SK-N-SH treated with all-trans-retinoic acid at 6 μM for 48 hours (cell line): Measurements from ENCODE around the gene ACTN4.
A peak's percentile ranks its signal among the peaks of the same experiment; 100 is the strongest.

Source experiments
- ATAC-seq: fragments of 200-7000 bp; cut with Tn5 transposase; 3 replicates; pipeline ENCODE4 v1.9.1; 2020; ENCODE audit warnings: mild to moderate bottlenecking, moderate library complexity
- ARNTL ChIP-seq: fragments of 450-650 bp; formaldehyde crosslinking; IDR thresholded peaks from 2 replicates; pipeline ENCODE4 v1.5.0; 2020; ENCODE audit warnings: low read depth, mild to moderate bottlenecking, moderate library complexity, borderline replicate concordance
- BACH2 ChIP-seq: fragments of 250-450 bp; sonication (Bioruptor Pico); IDR thresholded peaks from 2 replicates; pipeline ENCODE4 v1.9.0; 2021; ENCODE audit warnings: mild to moderate bottlenecking, borderline replicate concordance
- CSDC2 ChIP-seq: fragments of 250-450 bp; sonication (Bioruptor Pico); IDR thresholded peaks from 2 replicates; pipeline ENCODE4 v1.5.0; 2020; ENCODE audit warnings: mild to moderate bottlenecking, moderate library complexity
- CSRNP3 ChIP-seq: fragments of 250-450 bp; sonication (Bioruptor Pico); IDR thresholded peaks from 2 replicates; pipeline ENCODE4 v1.5.1; 2021; ENCODE audit warnings: mild to moderate bottlenecking, moderate library complexity
- ESRRG ChIP-seq: fragments of 250-450 bp; sonication (Bioruptor Pico); IDR thresholded peaks from 2 replicates; pipeline ENCODE4 v1.6.1; 2021; ENCODE audit warnings: mild to moderate bottlenecking
- ISL1 ChIP-seq: fragments of 250-450 bp; sonication (Bioruptor Pico); IDR thresholded peaks from 2 replicates; pipeline ENCODE4 v2.1.2; 2022; ENCODE audit warnings: mild to moderate bottlenecking, moderate library complexity
- RARB ChIP-seq: fragments of 250-450 bp; sonication (Bioruptor Pico); IDR thresholded peaks from 2 replicates; pipeline ENCODE4 v1.8.0; 2021; ENCODE audit warnings: mild to moderate bottlenecking, moderate library complexity
- SNAI2 ChIP-seq: fragments of 250-450 bp; sonication (Bioruptor Pico); IDR thresholded peaks from 2 replicates; pipeline ENCODE4 v1.5.0; 2020; ENCODE audit warnings: mild to moderate bottlenecking, moderate library complexity
- TOX ChIP-seq: fragments of 250-450 bp; sonication (Bioruptor Pico); IDR thresholded peaks from 2 replicates; pipeline ENCODE4 v1.8.0; 2021; ENCODE audit warnings: mild to moderate bottlenecking, moderate library complexity, borderline replicate concordance
- TSHZ2 ChIP-seq: fragments of 250-450 bp; sonication (Bioruptor Pico); IDR thresholded peaks from 2 replicates; pipeline ENCODE4 v1.5.0; 2020; ENCODE audit warnings: mild to moderate bottlenecking, moderate library complexity
- ZFP3 ChIP-seq: fragments of 250-450 bp; sonication (Bioruptor Pico); IDR thresholded peaks from 2 replicates; pipeline ENCODE4 v1.5.0; 2020; ENCODE audit warnings: mild to moderate bottlenecking, moderate library complexity
- ZFP30 ChIP-seq: fragments of 450-650 bp; formaldehyde crosslinking; IDR thresholded peaks from 2 replicates; pipeline ENCODE4 v1.5.0; 2022; ENCODE audit warnings: mild to moderate bottlenecking, moderate library complexity
- ZNF565 ChIP-seq: fragments of 450-650 bp; formaldehyde crosslinking; conservative IDR thresholded peaks from 2 replicates; pipeline ENCODE4 v1.5.0; 2020; ENCODE audit warnings: low read depth, mild to moderate bottlenecking, moderate library complexity
- ZNF70 ChIP-seq: fragments of 450-650 bp; formaldehyde crosslinking; IDR thresholded peaks from 2 replicates; pipeline ENCODE4 v1.5.0; 2020; ENCODE audit warnings: mild to moderate bottlenecking, moderate library complexity
- ZNF8 ChIP-seq: fragments of 450-650 bp; formaldehyde crosslinking; IDR thresholded peaks from 2 replicates; pipeline ENCODE4 v1.5.0; 2020; ENCODE audit warnings: mild to moderate bottlenecking, moderate library complexity
- TF ChIP-seq, protein P1 (sequence below): fragments of 250-450 bp; sonication (Bioruptor Pico); IDR thresholded peaks from 2 replicates; pipeline ENCODE4 v1.5.1; 2020; ENCODE audit warnings: low read depth, mild to moderate bottlenecking, moderate library complexity
- TF ChIP-seq, protein P2 (sequence below): fragments of 250-450 bp; sonication (Bioruptor Pico); IDR thresholded peaks from 2 replicates; pipeline ENCODE4 v1.8.0; 2020; ENCODE audit warnings: mild to moderate bottlenecking, moderate library complexity, borderline replicate concordance

The ACTN4 gene

DNA sequence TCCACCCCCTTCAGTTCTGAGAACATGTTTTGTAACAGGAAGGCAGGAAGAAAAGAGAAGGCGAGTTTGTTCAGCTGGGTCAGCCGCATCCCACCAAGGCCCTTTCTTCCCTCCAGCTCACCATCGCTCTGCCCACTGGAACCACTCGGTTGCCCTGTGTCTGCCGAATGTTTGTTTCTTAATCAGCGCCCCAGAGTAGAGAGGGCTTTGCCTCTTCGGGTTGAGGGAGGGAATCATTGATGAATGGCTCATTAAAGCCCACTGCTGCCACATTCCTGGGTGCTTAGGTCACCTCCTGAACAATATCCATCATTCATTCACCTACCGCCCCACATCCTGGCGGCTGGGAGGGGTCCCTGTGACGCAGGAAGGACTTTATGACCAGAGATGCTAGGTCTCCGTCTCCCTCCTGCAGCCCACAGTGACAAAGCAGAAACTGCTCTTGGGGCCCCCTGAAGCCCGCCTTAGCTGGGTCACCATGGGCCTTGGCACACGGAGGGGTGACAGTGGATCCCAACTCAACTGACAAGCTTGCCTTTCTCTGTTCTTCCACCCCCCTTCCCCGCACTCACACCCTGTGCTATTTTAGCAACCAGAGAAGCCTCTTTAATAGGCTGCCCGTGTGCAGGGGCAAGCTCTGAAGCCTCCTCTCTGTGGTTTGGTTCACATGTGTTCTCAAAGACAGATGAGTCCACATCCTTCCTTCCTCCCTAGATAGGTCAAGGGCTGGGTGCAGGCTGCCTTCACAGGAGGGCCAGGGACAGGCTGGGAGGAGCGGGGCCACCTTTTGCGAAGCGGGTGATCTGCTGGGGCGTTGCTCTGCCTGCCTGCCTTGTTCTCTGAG is 46.2 kb downstream of the ACTN4 start (continued):
- TF ChIP-seq ZNF70 (CRISPR knock-in tag) (no peak), ISL1 (CRISPR knock-in tag) (peak; percentile 56; the same call in 1 of the 2 replicates), CSRNP3 (CRISPR knock-in tag) (no peak), CSDC2 (peak; percentile 22; the same call in 1 of the 2 replicates), ZNF8 (no peak), RARB (CRISPR knock-in tag) (0 out of 2 replicates have a peak, but pooled peaks have one; percentile 13), ARNTL (CRISPR knock-in tag) (no peak), ZNF565 (CRISPR knock-in tag) (no peak)

DNA sequence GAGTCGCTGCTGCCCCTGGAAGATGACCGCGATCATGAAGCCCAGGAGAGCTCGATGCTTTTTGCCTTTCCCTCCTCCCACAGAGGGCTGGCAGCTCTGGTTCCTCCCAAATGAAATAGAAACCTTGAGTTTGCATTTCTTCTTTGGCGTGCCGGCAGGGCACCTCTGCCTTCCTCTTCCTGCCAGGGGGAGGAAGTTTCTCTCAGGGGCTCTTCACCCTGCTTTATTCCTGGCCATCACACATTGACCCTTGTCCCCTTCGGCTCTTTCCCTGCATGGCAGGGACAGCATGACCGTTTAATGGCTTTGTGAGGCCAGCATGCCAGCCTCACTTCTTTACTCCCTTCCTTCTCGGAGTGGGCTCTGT is 47.9 kb downstream of the ACTN4 start:
- no peak for ATAC-seq
- TF ChIP-seq RARB (CRISPR knock-in tag): no peak
- TF ChIP-seq ISL1 (CRISPR knock-in tag): no peak
- TF ChIP-seq, protein P1, sequence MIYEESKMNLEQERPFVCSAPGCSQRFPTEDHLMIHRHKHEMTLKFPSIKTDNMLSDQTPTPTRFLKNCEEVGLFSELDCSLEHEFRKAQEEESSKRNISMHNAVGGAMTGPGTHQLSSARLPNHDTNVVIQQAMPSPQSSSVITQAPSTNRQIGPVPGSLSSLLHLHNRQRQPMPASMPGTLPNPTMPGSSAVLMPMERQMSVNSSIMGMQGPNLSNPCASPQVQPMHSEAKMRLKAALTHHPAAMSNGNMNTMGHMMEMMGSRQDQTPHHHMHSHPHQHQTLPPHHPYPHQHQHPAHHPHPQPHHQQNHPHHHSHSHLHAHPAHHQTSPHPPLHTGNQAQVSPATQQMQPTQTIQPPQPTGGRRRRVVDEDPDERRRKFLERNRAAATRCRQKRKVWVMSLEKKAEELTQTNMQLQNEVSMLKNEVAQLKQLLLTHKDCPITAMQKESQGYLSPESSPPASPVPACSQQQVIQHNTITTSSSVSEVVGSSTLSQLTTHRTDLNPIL (CRISPR knock-in tag): no peak
- TF ChIP-seq ZNF8: no peak
- no peak for TF ChIP-seq CSDC2
- TF ChIP-seq ZFP30 (CRISPR knock-in tag): no peak
- no peak for TF ChIP-seq TSHZ2 (CRISPR knock-in tag)
- no peak for TF ChIP-seq ZNF70 (CRISPR knock-in tag)
- TF ChIP-seq CSRNP3 (CRISPR knock-in tag): no peak
- TF ChIP-seq ESRRG (CRISPR knock-in tag): no peak
- TF ChIP-seq, protein P2, sequence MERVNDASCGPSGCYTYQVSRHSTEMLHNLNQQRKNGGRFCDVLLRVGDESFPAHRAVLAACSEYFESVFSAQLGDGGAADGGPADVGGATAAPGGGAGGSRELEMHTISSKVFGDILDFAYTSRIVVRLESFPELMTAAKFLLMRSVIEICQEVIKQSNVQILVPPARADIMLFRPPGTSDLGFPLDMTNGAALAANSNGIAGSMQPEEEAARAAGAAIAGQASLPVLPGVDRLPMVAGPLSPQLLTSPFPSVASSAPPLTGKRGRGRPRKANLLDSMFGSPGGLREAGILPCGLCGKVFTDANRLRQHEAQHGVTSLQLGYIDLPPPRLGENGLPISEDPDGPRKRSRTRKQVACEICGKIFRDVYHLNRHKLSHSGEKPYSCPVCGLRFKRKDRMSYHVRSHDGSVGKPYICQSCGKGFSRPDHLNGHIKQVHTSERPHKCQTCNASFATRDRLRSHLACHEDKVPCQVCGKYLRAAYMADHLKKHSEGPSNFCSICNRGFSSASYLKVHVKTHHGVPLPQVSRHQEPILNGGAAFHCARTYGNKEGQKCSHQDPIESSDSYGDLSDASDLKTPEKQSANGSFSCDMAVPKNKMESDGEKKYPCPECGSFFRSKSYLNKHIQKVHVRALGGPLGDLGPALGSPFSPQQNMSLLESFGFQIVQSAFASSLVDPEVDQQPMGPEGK (CRISPR knock-in tag): no peak
- no peak for TF ChIP-seq SNAI2
- no peak for TF ChIP-seq ZFP3 (CRISPR knock-in tag)
- no peak for TF ChIP-seq TOX (CRISPR knock-in tag)
- TF ChIP-seq ARNTL (CRISPR knock-in tag): no peak

- ATAC-seq: no peak
- TF ChIP-seq CSDC2: no peak
- TF ChIP-seq CSRNP3 (CRISPR knock-in tag): no peak
- no peak for TF ChIP-seq ARNTL (CRISPR knock-in tag)
- no peak for TF ChIP-seq ZNF565 (CRISPR knock-in tag)
- no peak for TF ChIP-seq BACH2
- TF ChIP-seq ESRRG (CRISPR knock-in tag): no peak
- no peak for TF ChIP-seq ZFP30 (CRISPR knock-in tag)
Measured at GRCh38 chr19:38695832-38696728, 48.6 kb downstream of the ACTN4 start.
